ENCODE results near the gene PPM1H. TPM values are rescaled to one million over a fixed set of nuclear protein-coding genes. Genes with fewer than 3 reads are reported as not detected.

The PPM1H gene
- total RNA-seq, 4 donors from 2014 or later, result 1.1 to 2.4 (median 1.7) TPM

- no peak overlapping the region for H3K4me3 ChIP-seq (ENCODE audit: low read depth, poor library complexity, severe bottlenecking)
- no peak for DNase-seq (ENCODE audit: low spot score in 2 of 2)
- intact Hi-C loops (cut with DNase I; ENCODE audit: low total_unique reads), result no loop called here
- no peak for TF ChIP-seq CTCF (IDR thresholded peaks at IDR 0.05)
- TF ChIP-seq POLR2A (IDR thresholded peaks at IDR 0.05), result no peak
Observed at GRCh38 chr12:62776575-62776974, 158.4 kb downstream of the PPM1H start.

- WGBS, 2 donors, result 83 to 90% methylated on average over 8 of the region's 8 CpGs
- intact Hi-C loops (cut with DNase I; ENCODE audit: low total_unique reads), result no loop called here
- H3K4me3 ChIP-seq (ENCODE audit: low read depth, poor library complexity, severe bottlenecking), result no peak overlapping the region
- no peak for DNase-seq (ENCODE audit: low spot score in 2 of 2)
- TF ChIP-seq CTCF (IDR thresholded peaks at IDR 0.05), result no peak
- TF ChIP-seq POLR2A (IDR thresholded peaks at IDR 0.05), result no peak
Observed at GRCh38 chr12:62774794-62775193, 160.2 kb downstream of the PPM1H start.

- DNase-seq (ENCODE audit: low spot score in 2 of 2), result no peak
- no peak overlapping the region for H3K4me3 ChIP-seq (ENCODE audit: low read depth, poor library complexity, severe bottlenecking)
- intact Hi-C loops (cut with DNase I; ENCODE audit: low total_unique reads), result no loop called here
- TF ChIP-seq CTCF (IDR thresholded peaks at IDR 0.05) (no peak), POLR2A (IDR thresholded peaks at IDR 0.05) (no peak)
- WGBS, 2 donors, result 93 to 94% methylated on average over 4 of the region's 4 CpGs
Observed at GRCh38 chr12:62772416-62772955, 162.5 kb downstream of the PPM1H start.

GRCh38 chr12:62771828-62772227, 163.1 kb downstream of the PPM1H start:
- no peak overlapping the region for H3K4me3 ChIP-seq (ENCODE audit: low read depth, poor library complexity, severe bottlenecking)
- 86 to 92% methylated on average over 2 of the region's 2 CpGs for WGBS, 2 donors
- no peak for DNase-seq (ENCODE audit: low spot score in 2 of 2)
- TF ChIP-seq POLR2A (IDR thresholded peaks at IDR 0.05) (no peak), CTCF (IDR thresholded peaks at IDR 0.05) (no peak)
- intact Hi-C loops (cut with DNase I; ENCODE audit: low total_unique reads), result no loop called here

- no peak overlapping the region for H3K4me3 ChIP-seq (ENCODE audit: low read depth, poor library complexity, severe bottlenecking)
- no peak for DNase-seq (ENCODE audit: low spot score in 2 of 2)
- 72 to 74% methylated on average over 2 of the region's 2 CpGs for WGBS, 2 donors
- intact Hi-C loops (cut with DNase I; ENCODE audit: low total_unique reads), result no loop called here
- TF ChIP-seq CTCF (IDR thresholded peaks at IDR 0.05) (no peak), POLR2A (IDR thresholded peaks at IDR 0.05) (no peak)
Observed at GRCh38 chr12:62770381-62770780, 164.6 kb downstream of the PPM1H start.

GRCh38 chr12:62769076-62769619, 165.8 kb downstream of the PPM1H start:
- TF ChIP-seq POLR2A (IDR thresholded peaks at IDR 0.05) (no peak), CTCF (IDR thresholded peaks at IDR 0.05) (no peak)
- 81 to 82% methylated on average over 3 of the region's 3 CpGs for WGBS, 2 donors
- peak in 1 of 2 donors; percentile 74 for DNase-seq (ENCODE audit: low spot score in 2 of 2)
- H3K4me3 ChIP-seq (ENCODE audit: low read depth, poor library complexity, severe bottlenecking), result no peak overlapping the region
- intact Hi-C loops (cut with DNase I; ENCODE audit: low total_unique reads), result no loop called here

Measured in lower leg skin (tissue), 4 donors.